B cell (primary cell): ENCODE results near the gene ARID3C. TPM values are rescaled to one million over a fixed set of nuclear protein-coding genes. Genes with fewer than 3 reads are reported as not detected.

ENCODE experiments used
- ATAC-seq: fragments of 200-7000 bp; cut with Tn5 transposase; one replicate; pipeline ENCODE4 v1.10.0; 2021; ENCODE audit warnings: low read depth, mild to moderate bottlenecking, moderate number of reproducible peaks, moderate library complexity
- CTCF ChIA-PET: fragments of 350-600 bp; sonication (Branson Sonifier 250); formaldehyde crosslinking; loops from one replicate; lab custom pipeline; 2021; ENCODE audit warnings: antibody characterized with exemption, inconsistent platforms; lab: Charles Lee
- POLR2A ChIA-PET: fragments of 350-600 bp; sonication (Branson Sonifier 250); formaldehyde crosslinking; loops from one replicate; lab custom pipeline; 2021; ENCODE audit warnings: antibody characterized with exemption; lab: Charles Lee
- DNase-seq: peaks from one replicate; pipeline ENCODE4 v3.0.0; 2013
- H2AFZ ChIP-seq: 2 replicates; pipeline ENCODE4 v1.6.1; 2012; ENCODE audit warnings: mild to moderate bottlenecking, low read depth, low read length; ENCODE audit not compliant: insufficient read depth, poor library complexity, severe bottlenecking
- H3K27ac ChIP-seq, 2 donors: 1 replicate in 1 of 2; 2 replicates in 1 of 2; pipeline ENCODE4 v1.5.1; 2012 to 2013; ENCODE audit warnings: low read length in 2 of 2, mild to moderate bottlenecking in 2 of 2, moderate library complexity in 1 of 2
- H3K27me3 ChIP-seq, 4 experiments: fragments of 200-600 bp in 1 of 4; sonication (generic) in 1 of 4; replicated peaks in 1 of 4; 1 replicate in 2 of 4; 2 replicates in 2 of 4; pipeline versions ENCODE4 v1.6.1 to v1.7.0; 2013 to 2016; ENCODE audit warnings: low read length in 3 of 4, mild to moderate bottlenecking in 2 of 4, mixed read lengths in 1 of 4, moderate library complexity in 1 of 4; ENCODE audit not compliant: insufficient read depth in 4 of 4, control insufficient read depth in 3 of 4; ENCODE audit errors: control extremely low read depth in 1 of 4
- H3K36me3 ChIP-seq, 2 experiments: replicated peaks in 1 of 2; 1 replicate in 1 of 2; 2 replicates in 1 of 2; pipeline versions ENCODE4 v1.6.1 to v1.7.1; 2013; ENCODE audit warnings: low read length in 1 of 2; ENCODE audit not compliant: insufficient read depth in 2 of 2, control insufficient read depth in 1 of 2; ENCODE audit errors: control extremely low read depth in 1 of 2, extremely low read depth in 1 of 2
- H3K4me1 ChIP-seq, 2 donors: fragments of 200-600 bp in 1 of 2; sonication (generic) in 1 of 2; 1 replicate in 1 of 2; 2 replicates in 1 of 2; pipeline versions ENCODE4 v1.5.1 to v1.6.1; 2013 to 2017; ENCODE audit warnings: low read length in 2 of 2; ENCODE audit not compliant: control insufficient read depth in 2 of 2, insufficient read depth in 2 of 2
- H3K4me2 ChIP-seq: replicated peaks from 2 replicates; pipeline ENCODE3; 2012; ENCODE audit warnings: mild to moderate bottlenecking, low read depth, low read length; ENCODE audit not compliant: poor library complexity, severe bottlenecking
- H3K4me3 ChIP-seq, 5 experiments: fragments of 200-600 bp in 1 of 5; sonication (generic) in 1 of 5; 1 replicate in 3 of 5; 2 replicates in 2 of 5; pipeline versions ENCODE4 v1.5.1 to v1.7.0; 2011 to 2016; ENCODE audit warnings: low read length in 4 of 5, mild to moderate bottlenecking in 4 of 5, low read depth in 2 of 5, control low read depth in 1 of 5, moderate library complexity in 1 of 5; ENCODE audit not compliant: insufficient read depth in 1 of 5; ENCODE audit errors: control extremely low read depth in 1 of 5, extremely low read depth in 1 of 5
- H3K79me2 ChIP-seq: fragments of 200-600 bp; sonication (generic); one replicate; pipeline ENCODE4 v1.6.0; 2016; ENCODE audit warnings: low read length; ENCODE audit not compliant: control insufficient read depth, insufficient read depth
- H3K9ac ChIP-seq: fragments of 200-600 bp; sonication (generic); 2 replicates; pipeline ENCODE4 v1.6.1; 2017; ENCODE audit warnings: mild to moderate bottlenecking, low read length, moderate library complexity
- H3K9me3 ChIP-seq, 3 donors: one replicate each; pipeline versions ENCODE4 v1.6.1 to v1.7.1; 2013; ENCODE audit warnings: low read length in 2 of 3; ENCODE audit not compliant: control insufficient read depth in 2 of 3, insufficient read depth in 1 of 3; ENCODE audit errors: control extremely low read depth in 1 of 3
- H4K20me1 ChIP-seq: 2 replicates; pipeline ENCODE4 v1.6.0; 2012; ENCODE audit warnings: mild to moderate bottlenecking, low read length; ENCODE audit not compliant: insufficient read depth, control insufficient read depth, poor library complexity, severe bottlenecking
- H3K27ac Mint-ChIP-seq: one replicate; pipeline ENCODE4 v1.8.0; 2021; ENCODE audit warnings: mixed read lengths
- H3K27me3 Mint-ChIP-seq: one replicate; pipeline ENCODE4 v1.8.0; 2021; ENCODE audit warnings: mixed read lengths
- H3K4me1 Mint-ChIP-seq: one replicate; pipeline ENCODE4 v1.8.0; 2021; ENCODE audit warnings: mixed read lengths
- H3K4me3 Mint-ChIP-seq: one replicate; pipeline ENCODE4 v1.8.0; 2021; ENCODE audit warnings: mixed read lengths
- H3K9me3 Mint-ChIP-seq: one replicate; pipeline ENCODE4 v1.8.0; 2022; ENCODE audit warnings: mixed read lengths; ENCODE audit not compliant: insufficient read depth
- EZH2 ChIP-seq: IDR thresholded peaks from 2 replicates; pipeline ENCODE4 v1.6.1; 2012; ENCODE audit warnings: borderline replicate concordance, low read depth, mild to moderate bottlenecking, moderate library complexity, low read length; ENCODE audit not compliant: insufficient read depth, poor library complexity, severe bottlenecking
- WGBS: methylation state at CpG from one replicate; pipeline ENCODE4 v1.1.5; 2013; ENCODE audit warnings: missing lambda C conversion rate; ENCODE audit not compliant: insufficient coverage; 5-methylcytosine and 5-hydroxymethylcytosine counted together
- intact Hi-C: fragments of 100-400 bp; cut with micrococcal nuclease; formaldehyde crosslinking; loops from one replicate; pipeline ENCODE4 v1.10.0; 2022
- polyA plus RNA-seq: library from polyadenylated mRNA; depleted of rRNA; stranded (reverse); fragments of >200 nt; gene quantifications from 2 replicates; pipeline ENCODE4 v1.2.3, GENCODE V29; 2012
- total RNA-seq, 2 donors: library from RNA; stranded (reverse); fragments of 120-200 nt in 1 of 2; gene quantifications; 1 replicate in 1 of 2; 2 replicates in 1 of 2; pipeline versions ENCODE4 v1.2.3 to v1.2.4, GENCODE V29; 2013 to 2022
- TF ChIP-seq, protein P1 (sequence below): fragments of 200-600 bp; IDR thresholded peaks from one replicate; pipeline ENCODE4 v1.8.0; 2022; ENCODE audit warnings: antibody characterized with exemption, mild to moderate bottlenecking

Gene ARID3C
- total and polyA plus RNA-seq, 2 donors (not counting 1 experiment from before 2014, with no cell fraction given), result not detected

DNA sequence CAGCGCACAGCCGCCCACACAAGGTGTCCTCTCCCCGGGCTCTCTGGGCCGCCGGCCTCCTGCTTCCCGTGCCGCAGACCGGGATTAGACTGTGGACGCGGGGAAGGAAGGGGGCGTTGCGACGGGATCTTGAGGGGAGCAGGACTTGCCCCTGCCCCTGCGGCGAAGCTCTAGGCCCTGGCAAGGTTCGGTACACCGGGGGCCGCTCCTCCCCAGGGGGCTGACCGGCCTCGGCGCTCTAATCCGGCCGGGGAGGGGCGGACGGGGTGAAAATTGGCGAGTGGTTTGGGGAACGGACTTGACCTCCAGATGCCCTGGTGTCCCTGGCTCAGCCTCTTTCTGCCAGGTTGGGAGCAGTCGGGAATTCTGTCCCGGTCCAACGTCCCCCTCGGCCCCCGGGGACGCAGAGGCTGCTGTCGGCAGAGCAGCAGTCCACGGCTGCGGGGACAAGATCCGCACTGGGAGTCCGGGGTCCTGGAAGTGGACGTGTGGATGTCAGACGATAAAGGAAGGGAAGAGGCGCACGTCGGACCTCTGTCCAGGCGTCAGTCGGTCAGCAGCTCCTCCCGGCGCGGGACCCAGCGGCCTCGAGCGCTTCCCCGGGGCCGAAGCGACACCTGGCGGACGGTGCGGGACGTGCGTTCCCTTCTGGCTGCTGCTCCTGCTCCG is 37.5 kb downstream of the ARID3C start:
- Histone ChIP-seq H2AFZ (peak overlapping the region; percentile 77), H3K9me3 (peaks cover 0 to 26% (median 0%) of the 10 kb centered on the region in 3 donors), H3K4me1 (peaks cover 40 to 49% of the 10 kb centered on the region in 2 donors), H3K27me3 (peaks cover 0 to 81% (median 60%) of the 10 kb centered on the region in 4 experiments), H3K4me2 (peak overlapping the region; percentile 99), H3K4me3 (peak overlapping the region; percentile 38 to 73 (median 48)), H3K27ac (no peak overlapping the region), H3K79me2 (no peaks in the 10 kb centered on the region), H3K9ac (peak overlapping the region; percentile 79), H4K20me1 (no peaks in the 10 kb centered on the region), H3K36me3 (no peaks in the 10 kb centered on the region)
- ATAC-seq (peak; percentile 92), DNase-seq (peak; percentile 85)
- Mint-ChIP-seq H3K9me3 (no peaks in the 10 kb centered on the region), H3K27me3 (peaks cover 75% of the 10 kb centered on the region), H3K27ac (no peak overlapping the region), H3K4me1 (peaks cover 37% of the 10 kb centered on the region), H3K4me3 (peak overlapping the region; percentile 81)
- POLR2A ChIA-PET, result no interaction called here
- CTCF ChIA-PET, result interaction anchor here (0.6 to 2.7 kb wide), 23 partner anchors 9 to 968 kb away, joined by 3 to 30 read pairs (median 4); no protein-coding TSS in a partner anchor
- 1% methylated on average over 59 of the region's 60 CpGs for WGBS
- intact Hi-C loops, result loop anchor here (1.0 to 10.0 kb wide), 5 partner anchors 43 to 967 kb away; no protein-coding TSS in a partner anchor
- peak; percentile 23 for TF ChIP-seq EZH2
- TF ChIP-seq, protein P1, sequence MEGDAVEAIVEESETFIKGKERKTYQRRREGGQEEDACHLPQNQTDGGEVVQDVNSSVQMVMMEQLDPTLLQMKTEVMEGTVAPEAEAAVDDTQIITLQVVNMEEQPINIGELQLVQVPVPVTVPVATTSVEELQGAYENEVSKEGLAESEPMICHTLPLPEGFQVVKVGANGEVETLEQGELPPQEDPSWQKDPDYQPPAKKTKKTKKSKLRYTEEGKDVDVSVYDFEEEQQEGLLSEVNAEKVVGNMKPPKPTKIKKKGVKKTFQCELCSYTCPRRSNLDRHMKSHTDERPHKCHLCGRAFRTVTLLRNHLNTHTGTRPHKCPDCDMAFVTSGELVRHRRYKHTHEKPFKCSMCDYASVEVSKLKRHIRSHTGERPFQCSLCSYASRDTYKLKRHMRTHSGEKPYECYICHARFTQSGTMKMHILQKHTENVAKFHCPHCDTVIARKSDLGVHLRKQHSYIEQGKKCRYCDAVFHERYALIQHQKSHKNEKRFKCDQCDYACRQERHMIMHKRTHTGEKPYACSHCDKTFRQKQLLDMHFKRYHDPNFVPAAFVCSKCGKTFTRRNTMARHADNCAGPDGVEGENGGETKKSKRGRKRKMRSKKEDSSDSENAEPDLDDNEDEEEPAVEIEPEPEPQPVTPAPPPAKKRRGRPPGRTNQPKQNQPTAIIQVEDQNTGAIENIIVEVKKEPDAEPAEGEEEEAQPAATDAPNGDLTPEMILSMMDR, result peak; percentile 95
